Endothelial cell (in vitro differentiated cells): ENCODE data around the gene DISP3. TPM values are rescaled to one million over a fixed set of nuclear protein-coding genes. Genes with fewer than 3 reads are reported as not detected.

Source experiments
- DNase-seq: peaks from one replicate; pipeline ENCODE4 v3.0.0; 2021; ENCODE audit warnings: low spot score
- H3K27ac Mint-ChIP-seq: one replicate; pipeline ENCODE4 v1.8.0; 2021; ENCODE audit warnings: mixed read lengths, inconsistent platforms; ENCODE audit not compliant: unreplicated experiment
- H3K27me3 Mint-ChIP-seq: one replicate; pipeline ENCODE4 v1.8.0; 2021; ENCODE audit warnings: mild to moderate bottlenecking, moderate library complexity, mixed read lengths, inconsistent platforms; ENCODE audit not compliant: unreplicated experiment
- H3K36me3 Mint-ChIP-seq: one replicate; pipeline ENCODE4 v1.8.0; 2021; ENCODE audit warnings: mild to moderate bottlenecking, low read depth, mixed read lengths, inconsistent platforms; ENCODE audit not compliant: unreplicated experiment
- H3K4me1 Mint-ChIP-seq: one replicate; pipeline ENCODE4 v1.8.0; 2021; ENCODE audit warnings: mild to moderate bottlenecking, mixed read lengths, inconsistent platforms; ENCODE audit not compliant: unreplicated experiment
- H3K4me3 Mint-ChIP-seq: one replicate; pipeline ENCODE4 v1.8.0; 2021; ENCODE audit warnings: mild to moderate bottlenecking, mixed read lengths, inconsistent platforms; ENCODE audit not compliant: unreplicated experiment
- H3K9me3 Mint-ChIP-seq: one replicate; pipeline ENCODE4 v1.8.0; 2021; ENCODE audit warnings: mixed read lengths, inconsistent platforms; ENCODE audit not compliant: unreplicated experiment
- long read RNA-seq: library from polyadenylated mRNA; unstranded; transcript quantifications from one replicate; pipeline ENCODE4 v2.0.0, GENCODE V29; 2020; ENCODE audit not compliant: unreplicated experiment
- total RNA-seq: library from RNA; stranded (reverse); fragmentation: NEBNext Ultra II Directional; extraction: Animal tissue kit (Norgen Biotek cat#: 25700); gene quantifications from one replicate; pipeline ENCODE4 v1.2.1, GENCODE V29; 2021; ENCODE audit not compliant: unreplicated experiment
- TF ChIP-seq, protein P1 (sequence below): fragments of 200-600 bp; sonication (generic); IDR thresholded peaks from one replicate; pipeline ENCODE4 v1.5.0; 2021; ENCODE audit warnings: antibody characterized with exemption; ENCODE audit not compliant: unreplicated experiment

Gene DISP3, protein sequence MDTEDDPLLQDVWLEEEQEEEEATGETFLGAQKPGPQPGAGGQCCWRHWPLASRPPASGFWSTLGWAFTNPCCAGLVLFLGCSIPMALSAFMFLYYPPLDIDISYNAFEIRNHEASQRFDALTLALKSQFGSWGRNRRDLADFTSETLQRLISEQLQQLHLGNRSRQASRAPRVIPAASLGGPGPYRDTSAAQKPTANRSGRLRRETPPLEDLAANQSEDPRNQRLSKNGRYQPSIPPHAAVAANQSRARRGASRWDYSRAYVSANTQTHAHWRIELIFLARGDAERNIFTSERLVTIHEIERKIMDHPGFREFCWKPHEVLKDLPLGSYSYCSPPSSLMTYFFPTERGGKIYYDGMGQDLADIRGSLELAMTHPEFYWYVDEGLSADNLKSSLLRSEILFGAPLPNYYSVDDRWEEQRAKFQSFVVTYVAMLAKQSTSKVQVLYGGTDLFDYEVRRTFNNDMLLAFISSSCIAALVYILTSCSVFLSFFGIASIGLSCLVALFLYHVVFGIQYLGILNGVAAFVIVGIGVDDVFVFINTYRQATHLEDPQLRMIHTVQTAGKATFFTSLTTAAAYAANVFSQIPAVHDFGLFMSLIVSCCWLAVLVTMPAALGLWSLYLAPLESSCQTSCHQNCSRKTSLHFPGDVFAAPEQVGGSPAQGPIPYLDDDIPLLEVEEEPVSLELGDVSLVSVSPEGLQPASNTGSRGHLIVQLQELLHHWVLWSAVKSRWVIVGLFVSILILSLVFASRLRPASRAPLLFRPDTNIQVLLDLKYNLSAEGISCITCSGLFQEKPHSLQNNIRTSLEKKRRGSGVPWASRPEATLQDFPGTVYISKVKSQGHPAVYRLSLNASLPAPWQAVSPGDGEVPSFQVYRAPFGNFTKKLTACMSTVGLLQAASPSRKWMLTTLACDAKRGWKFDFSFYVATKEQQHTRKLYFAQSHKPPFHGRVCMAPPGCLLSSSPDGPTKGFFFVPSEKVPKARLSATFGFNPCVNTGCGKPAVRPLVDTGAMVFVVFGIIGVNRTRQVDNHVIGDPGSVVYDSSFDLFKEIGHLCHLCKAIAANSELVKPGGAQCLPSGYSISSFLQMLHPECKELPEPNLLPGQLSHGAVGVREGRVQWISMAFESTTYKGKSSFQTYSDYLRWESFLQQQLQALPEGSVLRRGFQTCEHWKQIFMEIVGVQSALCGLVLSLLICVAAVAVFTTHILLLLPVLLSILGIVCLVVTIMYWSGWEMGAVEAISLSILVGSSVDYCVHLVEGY (N-terminal part only)
- 1.6 TPM for total RNA-seq
- long read RNA-seq: 0 reads

DNA sequence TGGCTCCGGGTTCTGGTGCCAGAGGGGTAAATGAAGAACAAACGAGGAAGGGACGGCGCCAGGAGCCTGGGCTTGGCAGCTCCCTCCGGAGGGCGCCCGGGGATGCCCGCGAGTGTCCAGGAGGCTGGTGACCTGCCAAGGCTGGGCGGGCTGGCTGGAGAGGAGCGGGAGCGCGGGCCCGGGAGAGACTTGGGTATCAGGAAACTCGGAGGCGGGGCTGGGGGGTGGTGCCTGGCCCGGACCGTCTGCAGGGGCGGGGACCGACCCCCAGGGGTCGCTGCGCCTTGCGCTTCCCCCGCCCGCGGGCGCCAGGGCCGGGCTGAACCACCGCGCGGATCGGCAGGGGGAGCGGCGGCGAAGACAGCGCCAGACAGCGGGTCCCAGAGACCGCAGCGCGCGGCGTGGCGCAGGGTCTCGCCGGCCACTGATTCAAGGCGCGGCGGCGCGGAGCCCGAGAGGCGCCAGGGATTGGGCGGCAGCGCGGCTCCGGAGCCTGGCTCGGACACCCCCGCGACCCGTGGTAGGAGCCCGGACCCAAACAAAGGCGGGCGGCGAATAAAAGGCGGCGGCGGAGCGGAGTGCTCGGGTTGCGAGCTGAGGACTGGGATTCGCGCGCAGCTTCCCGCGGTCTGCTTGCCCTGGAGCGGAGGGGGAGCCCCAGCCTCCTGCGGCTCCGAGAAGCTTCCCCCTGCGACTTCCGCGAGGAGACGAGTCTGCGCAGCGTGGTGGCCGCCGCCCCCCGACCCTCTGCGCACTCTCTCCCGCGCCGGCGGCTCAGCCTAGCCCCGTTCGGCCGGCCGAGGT is at the start of gene DISP3:
TSS of gene DISP3 (plus strand) at position 585 of the 804 bp plus-strand sequence. CDS start 21,838 bp downstream, outside the sequence.
- peaks cover 13% of the 10 kb centered on the region for H3K27me3 Mint-ChIP-seq
- no peaks in the 10 kb centered on the region for H3K9me3 Mint-ChIP-seq
- DNase-seq: peak; percentile 89
- no peak within 1 kb of the TSS for H3K27ac Mint-ChIP-seq
- H3K4me1 Mint-ChIP-seq: peaks cover 6% of the 10 kb centered on the region
- H3K4me3 Mint-ChIP-seq: peak within 1 kb of the TSS; percentile 77
- H3K36me3 Mint-ChIP-seq: no peaks in the 10 kb centered on the region
- TF ChIP-seq, protein P1, sequence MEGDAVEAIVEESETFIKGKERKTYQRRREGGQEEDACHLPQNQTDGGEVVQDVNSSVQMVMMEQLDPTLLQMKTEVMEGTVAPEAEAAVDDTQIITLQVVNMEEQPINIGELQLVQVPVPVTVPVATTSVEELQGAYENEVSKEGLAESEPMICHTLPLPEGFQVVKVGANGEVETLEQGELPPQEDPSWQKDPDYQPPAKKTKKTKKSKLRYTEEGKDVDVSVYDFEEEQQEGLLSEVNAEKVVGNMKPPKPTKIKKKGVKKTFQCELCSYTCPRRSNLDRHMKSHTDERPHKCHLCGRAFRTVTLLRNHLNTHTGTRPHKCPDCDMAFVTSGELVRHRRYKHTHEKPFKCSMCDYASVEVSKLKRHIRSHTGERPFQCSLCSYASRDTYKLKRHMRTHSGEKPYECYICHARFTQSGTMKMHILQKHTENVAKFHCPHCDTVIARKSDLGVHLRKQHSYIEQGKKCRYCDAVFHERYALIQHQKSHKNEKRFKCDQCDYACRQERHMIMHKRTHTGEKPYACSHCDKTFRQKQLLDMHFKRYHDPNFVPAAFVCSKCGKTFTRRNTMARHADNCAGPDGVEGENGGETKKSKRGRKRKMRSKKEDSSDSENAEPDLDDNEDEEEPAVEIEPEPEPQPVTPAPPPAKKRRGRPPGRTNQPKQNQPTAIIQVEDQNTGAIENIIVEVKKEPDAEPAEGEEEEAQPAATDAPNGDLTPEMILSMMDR: peak; percentile 97

DNA sequence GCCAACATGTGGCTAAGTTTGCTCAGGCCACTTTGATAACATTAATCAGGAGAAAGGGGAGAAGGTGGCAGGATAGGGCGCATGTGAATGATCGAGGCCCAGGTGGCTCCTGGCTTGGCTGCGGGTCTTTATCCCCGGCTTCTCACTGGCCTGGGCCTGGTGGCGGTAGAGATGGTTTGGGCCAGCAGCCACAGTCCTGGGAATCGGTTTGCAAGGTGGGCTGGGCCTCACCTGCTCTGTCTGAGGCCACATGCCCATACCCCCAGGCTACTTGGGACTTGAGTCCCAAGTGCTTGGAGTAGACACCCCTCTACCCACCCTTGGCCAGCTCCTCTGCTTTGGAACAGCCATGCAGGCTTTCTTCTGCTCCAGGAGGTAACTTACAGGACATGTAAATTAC is 49.7 kb upstream of the DISP3 start:
- H3K4me1 Mint-ChIP-seq: peaks cover 3% of the 10 kb centered on the region
- no peaks in the 10 kb centered on the region for H3K9me3 Mint-ChIP-seq
- TF ChIP-seq, protein P1: no peak
- H3K4me3 Mint-ChIP-seq: no peak overlapping the region
- H3K27me3 Mint-ChIP-seq: peaks cover 4% of the 10 kb centered on the region
- no peak overlapping the region for H3K27ac Mint-ChIP-seq
- no peaks in the 10 kb centered on the region for H3K36me3 Mint-ChIP-seq
- no peak for DNase-seq

DNA sequence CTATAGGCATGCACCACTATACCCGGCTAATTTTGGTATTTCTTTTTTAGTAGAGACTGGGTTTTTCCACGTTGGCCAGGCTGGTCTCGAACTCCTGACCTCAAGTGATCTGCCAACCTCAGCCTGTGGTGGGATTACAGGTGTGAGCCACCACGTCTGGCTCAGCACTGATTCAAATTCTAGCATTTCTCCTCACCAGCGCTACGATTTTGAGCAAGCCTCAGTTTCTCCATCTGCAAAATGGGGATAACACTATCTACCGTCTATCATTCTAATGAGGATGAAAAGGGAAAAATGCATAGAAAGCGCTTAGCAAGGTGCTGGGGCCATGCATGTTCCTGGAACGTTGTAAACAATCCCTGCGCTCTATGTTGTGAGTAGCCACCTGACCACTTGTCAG is 49.0 kb upstream of the DISP3 start:
- H3K4me3 Mint-ChIP-seq: no peak overlapping the region

DNA sequence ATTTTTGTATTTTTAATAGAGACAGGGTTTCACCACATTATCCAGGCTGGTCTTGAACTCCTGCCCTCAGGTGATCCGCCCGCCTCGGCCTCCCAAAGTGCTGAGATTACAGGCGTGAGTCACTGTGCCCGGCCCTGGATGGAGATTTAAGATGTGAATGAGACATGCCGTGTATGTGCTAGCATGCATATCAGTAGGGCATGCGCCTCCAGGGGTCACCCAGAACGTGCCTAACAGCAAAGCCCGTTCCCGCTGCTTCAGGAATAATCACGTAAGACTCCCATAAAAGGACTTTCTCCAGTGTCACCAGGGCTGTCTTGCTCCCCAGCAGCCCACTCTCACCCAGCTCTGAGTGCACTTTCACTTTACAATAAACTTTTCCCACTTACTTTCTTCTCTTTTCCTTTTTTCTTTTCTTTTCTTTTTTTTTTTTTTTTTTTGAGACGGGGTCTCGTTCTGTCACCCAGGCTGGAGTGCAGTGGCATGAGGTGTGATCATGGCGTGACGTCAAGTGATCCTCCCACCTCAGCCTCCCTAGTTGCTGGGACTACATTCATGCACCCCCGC is 46.9 kb upstream of the DISP3 start:
- no peak for DNase-seq
- H3K27ac Mint-ChIP-seq: no peak overlapping the region
- no peaks in the 10 kb centered on the region for H3K36me3 Mint-ChIP-seq
- peaks cover 3% of the 10 kb centered on the region for H3K27me3 Mint-ChIP-seq
- peaks cover 3% of the 10 kb centered on the region for H3K4me1 Mint-ChIP-seq
- TF ChIP-seq, protein P1: no peak
- H3K9me3 Mint-ChIP-seq: no peaks in the 10 kb centered on the region
- H3K4me3 Mint-ChIP-seq: no peak overlapping the region

More for the DNA sequence above, 49.0 kb upstream of the DISP3 start:
- H3K27ac Mint-ChIP-seq: no peak overlapping the region
- TF ChIP-seq, protein P1: no peak
- H3K4me1 Mint-ChIP-seq: peaks cover 3% of the 10 kb centered on the region
- H3K27me3 Mint-ChIP-seq: peaks cover 4% of the 10 kb centered on the region
- H3K36me3 Mint-ChIP-seq: no peaks in the 10 kb centered on the region
- no peak for DNase-seq
- H3K9me3 Mint-ChIP-seq: no peaks in the 10 kb centered on the region
